HG03575 (cell line): Measurements from ENCODE around the gene FBXO31.

Experiments used
- ATAC-seq: cut with Tn5 transposase; IDR thresholded peaks from one replicate; pipeline ENCODE4 v1.9.1; 2021; ENCODE audit not compliant: unreplicated experiment, insufficient number of reproducible peaks, low FRiP score; ENCODE audit errors: extremely low read depth

Gene FBXO31

GRCh38 chr16:87278191-87279093, 105.1 kb downstream of the FBXO31 start:
- ATAC-seq, result no peak
